Glomerular visceral epithelial cell (primary cell): ENCODE measurements around the gene STAMBPL1.

Experiments used
- DNase-seq: peaks from one replicate; pipeline ENCODE4 v3.0.0-alpha.2; 2016; ENCODE audit errors: extremely low spot score

STAMBPL1 gene

DNA sequence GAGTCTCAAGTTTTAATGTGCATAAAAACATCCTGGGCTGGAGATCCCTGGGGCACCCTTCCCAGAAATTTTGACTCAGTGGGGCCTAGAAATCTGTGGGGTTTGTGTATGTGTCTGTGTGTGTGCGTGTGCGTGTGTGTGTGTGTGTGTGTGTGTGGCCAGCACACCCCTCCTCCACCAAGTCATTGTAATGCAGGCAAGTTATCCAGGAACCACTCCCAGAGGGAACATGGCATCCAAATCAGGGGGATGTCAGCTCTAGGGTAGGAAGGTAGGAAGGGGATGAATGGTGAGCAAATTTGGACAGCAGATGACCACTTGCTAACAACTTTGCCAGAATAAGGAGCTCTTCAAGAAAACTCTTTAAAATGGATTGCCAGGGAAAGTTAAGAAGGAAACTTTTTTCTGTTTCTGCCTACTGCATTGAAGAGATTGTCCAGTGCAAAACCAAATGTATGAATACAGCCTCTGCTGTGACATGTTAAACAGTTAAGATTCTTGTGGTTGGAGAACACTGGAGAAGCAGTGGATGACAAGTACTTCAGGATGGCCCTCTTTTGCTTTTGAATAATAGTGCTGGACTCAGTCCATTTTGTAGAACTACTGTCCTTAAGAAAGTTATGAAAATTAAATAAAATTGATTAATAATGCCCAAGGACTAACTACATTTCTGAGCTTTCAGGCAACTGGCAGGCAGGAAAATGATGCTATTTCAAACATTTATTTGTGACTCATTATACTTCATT is 12.3 kb downstream of the STAMBPL1 start:
- DNase-seq: peak; percentile 18

DNA sequence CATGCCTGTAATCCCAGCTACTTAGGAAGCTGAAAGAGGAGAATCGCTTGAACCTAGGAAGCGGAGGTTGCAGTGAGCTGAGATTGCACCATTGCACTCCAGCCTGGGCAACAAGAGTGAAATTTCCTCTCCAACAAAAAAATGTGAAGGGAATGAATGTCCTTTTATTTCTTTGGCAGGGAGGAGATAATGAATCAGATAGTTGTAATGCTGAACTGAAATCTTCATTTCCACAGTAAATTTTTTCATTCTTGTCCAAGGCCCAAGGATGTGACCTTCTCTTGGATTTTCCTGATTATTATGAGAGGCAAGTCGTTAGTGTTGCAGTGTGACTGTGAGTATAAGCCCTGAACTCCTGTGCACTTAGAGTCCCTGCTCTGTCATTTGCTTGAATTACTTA is 13.6 kb downstream of the STAMBPL1 start:
- DNase-seq: no peak

DNA sequence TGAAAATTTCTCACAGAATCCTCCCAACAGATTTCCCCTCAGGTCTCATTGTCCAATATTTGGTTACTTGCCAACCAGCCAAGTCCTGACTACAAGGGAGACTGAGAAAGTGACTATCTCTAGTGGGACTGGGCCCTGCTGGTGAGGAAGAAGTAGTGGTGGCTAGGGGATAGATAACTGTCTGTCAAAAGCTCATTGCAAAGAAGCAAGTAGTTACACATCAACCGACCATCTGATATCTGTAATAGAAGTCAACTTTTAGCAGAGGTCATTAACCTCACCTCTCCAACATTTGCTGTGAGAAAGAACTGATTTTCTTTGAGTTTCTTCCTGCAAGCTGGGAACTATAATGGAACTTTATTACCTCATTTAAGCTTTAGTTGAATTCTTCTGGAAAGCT is 15.2 kb downstream of the STAMBPL1 start:
- no peak for DNase-seq

GRCh38 chr10:88896372-88896993 is 16.4 kb downstream of the STAMBPL1 start:
- no peak for DNase-seq

DNA sequence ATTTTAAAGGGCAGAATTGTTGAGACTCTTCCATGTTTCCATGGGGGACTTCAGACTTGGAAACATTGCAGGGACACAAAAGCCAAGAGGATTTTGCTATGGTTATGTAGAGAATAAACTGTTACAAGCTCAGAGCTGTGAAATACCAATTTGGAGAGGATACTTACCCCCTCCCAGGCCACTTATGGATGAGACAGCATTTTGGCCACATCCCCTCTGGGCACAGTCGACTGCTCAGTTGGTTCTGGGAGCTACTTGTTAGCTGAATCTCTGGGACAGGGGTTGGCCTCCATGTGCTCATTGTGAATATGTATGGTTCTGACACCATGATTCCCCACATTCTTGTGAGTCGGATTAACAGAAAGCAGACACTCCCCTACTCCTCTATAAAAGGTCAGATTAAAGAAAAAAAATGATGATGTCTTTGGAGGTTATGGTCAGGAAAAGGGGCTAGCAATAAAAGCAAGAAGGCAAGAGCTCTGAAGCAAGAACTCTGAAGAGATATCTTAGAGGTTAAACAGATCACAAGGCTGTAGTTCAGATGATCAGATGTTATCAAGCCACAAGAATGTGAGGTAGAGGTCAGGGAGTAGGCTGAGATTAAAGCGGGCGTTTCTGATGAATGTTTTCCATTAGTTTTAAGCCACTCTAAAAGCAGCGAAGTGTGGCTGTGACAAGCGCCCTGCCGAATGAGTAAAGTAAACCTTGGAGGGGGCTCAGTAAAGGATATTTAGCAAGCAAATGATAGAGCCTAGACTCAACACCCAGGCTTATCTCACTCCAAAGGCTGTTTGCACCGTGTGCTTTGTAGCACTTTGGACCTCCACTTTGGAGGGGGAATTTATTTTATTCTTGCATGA is 17.2 kb downstream of the STAMBPL1 start:
- DNase-seq: no peak

DNA sequence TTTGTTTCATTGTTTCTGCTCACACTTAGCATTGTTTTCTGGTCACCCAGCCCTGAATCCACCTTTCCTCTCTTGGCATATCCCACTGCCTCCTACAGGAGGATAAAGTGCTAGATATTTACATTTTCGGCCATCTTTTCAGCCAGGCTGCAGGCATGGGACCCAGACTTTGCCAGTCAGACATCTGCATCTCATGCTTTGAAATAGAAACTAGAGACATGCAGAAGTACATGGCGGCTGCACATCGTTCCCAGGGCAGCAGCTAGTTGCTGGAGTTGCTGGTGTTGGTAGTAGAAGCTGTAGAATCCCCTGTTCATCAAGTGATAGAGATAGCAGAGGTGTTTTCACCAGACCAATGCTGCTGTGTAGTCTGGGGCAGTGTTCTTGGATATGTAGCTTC is 18.7 kb downstream of the STAMBPL1 start:
- DNase-seq: no peak

DNA sequence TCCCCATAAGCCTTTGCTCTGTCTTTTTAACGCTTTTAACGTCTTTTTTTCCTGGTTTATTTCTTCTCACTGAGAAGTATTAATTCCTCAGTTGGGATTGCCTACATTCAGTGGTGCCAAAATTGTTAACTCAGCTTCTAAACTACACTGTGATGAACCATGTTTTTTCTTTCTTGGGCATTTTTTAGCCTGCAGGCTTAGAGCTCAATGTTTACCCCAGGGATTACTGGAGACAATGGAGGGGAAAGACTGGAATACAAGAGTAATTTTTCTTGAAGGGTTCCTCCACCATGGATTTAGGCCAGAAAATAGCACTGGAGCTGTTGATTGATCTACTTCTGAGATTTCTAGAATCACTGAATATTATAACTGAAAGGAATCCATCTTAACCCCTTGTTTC is 19.8 kb downstream of the STAMBPL1 start:
- DNase-seq: no peak

DNA sequence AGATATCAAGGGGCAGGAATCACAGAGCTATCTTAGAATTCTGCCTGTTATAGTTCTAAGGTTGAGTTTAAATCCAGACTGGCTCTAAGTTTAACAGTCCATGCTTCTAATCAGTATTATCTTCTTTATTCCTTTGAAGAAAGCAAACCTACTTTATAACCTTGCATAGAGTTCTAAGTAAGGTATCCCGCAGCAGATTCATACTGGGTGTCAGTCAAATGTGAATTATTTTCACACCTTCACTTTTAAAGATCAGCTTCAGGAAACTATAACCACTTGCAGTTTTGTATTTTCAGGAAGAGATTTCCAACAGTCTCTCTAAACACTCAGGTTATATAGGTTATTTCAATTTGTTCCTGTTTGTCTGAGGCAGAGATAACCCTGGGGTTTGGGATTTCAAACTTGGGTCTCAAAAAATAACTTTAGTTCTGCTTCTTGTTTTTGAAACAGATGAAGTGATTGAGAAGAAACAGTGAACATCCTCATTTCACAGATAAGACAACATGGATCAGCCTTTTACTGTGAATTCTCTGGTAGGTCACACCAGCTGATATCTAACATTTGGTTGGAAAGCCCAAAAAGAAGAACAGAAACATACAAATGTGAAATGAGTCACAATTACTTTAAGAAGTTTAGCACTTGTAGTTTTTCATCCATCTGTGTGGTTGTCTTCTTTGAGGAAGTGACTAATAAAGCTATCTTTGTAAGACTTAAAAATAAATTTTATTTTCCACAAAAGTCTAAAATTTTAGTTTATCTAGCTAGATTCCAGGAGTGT is 21.4 kb downstream of the STAMBPL1 start:
- DNase-seq: no peak

GRCh38 chr10:88901984-88902789 is 22.1 kb downstream of the STAMBPL1 start:
- no peak for DNase-seq

- no peak for DNase-seq
These were observed 23.7 kb downstream of the STAMBPL1 start for GRCh38 chr10:88903715-88904114.

GRCh38 chr10:88906921-88907320 is 26.9 kb downstream of the STAMBPL1 start:
- no peak for DNase-seq

DNA sequence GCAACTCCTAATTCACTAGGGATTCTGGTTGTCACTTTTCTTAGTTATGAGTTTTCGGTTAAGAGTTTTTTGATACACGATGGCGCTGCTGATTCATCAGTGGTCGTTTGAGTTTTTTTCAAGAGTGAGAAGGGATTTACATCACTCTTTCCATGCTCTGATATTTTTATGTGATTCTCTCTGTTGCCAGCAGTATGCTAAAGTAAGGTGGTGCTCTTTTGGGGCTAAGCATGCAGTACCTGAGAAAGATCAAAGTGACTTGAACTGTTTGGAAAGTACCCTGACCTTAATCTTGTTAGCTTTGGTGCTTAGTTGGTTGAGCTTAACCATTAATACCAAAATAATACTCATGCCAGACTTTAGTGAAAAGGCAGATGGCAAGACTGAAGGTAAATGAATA is 28.1 kb downstream of the STAMBPL1 start:
- no peak for DNase-seq

DNA sequence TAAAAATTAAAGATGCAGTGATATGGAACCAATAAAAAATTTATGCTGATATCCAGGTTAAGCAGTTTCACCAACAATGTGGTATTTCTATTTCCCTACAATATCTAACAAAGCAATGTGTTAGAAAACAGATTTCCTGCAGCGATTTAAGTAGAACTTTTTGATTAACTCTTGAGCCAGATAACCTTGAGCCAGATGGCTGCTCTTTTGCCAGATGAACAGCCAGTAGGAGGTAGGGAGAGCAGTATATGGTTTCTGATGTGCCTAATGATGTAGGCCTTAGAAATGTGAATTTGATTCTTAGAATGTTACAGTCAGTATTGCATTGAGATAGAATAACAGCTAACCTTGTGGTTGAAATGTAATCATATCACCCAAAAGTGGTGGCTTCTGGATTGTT is 31.1 kb downstream of the STAMBPL1 start:
- no peak for DNase-seq

DNA sequence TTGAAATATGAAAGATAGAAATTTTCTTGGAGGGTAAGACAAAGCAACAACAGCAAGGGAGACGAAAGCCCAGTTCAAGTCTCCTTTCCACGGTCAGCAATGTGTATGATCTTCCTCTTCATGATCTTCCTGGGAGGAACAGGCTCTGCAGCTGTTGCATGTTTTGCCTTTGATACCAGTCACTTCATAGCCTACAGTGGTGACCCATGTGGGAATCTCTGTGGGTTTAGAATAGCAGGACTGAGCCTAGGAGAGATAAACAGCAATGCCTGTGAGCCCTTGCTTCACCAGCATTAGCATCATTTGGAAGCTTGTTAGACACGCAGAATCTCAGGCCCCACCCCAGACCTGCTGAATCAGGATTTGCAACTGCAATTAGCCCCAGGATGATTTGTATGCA is 31.8 kb downstream of the STAMBPL1 start:
- DNase-seq: no peak

DNA sequence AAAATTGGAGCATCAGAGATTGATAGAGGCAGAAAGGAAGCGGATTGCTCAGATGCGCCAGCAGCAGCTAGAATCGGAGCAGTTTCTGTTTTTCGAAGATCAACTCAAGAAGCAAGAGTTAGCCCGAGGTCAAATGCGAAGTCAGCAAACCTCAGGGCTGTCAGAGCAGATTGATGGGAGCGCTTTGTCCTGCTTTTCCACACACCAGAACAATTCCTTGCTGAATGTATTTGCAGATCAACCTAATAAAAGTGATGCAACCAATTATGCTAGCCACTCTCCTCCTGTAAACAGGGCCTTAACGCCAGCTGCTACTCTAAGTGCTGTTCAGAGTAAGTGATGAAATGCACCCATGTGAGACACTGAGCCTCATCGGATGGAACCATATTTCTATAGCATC is 33.1 kb downstream of the STAMBPL1 start:
- DNase-seq: no peak

GRCh38 chr10:88913788-88914187 is 33.7 kb downstream of the STAMBPL1 start:
- DNase-seq: no peak

DNA sequence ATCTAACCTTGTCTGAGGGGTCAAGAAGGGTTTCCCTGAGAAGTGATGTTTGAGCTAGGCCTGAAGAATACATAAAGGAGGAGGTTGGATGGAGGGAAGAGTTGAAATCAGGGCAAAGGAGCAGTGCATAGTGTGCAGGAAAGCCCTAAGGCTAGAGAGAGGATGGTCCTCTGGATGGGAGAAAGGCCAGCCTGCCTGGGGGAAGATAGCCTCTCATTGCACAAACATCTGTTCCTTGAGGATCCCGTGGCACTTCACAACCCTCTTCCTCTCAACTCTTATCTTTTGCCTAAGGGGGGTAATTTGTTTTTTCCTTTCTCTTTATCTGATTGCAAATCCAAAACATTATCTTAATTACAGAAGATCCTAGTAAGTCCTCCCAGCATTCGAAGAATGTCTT is 35.7 kb downstream of the STAMBPL1 start:
- no peak for DNase-seq

DNA sequence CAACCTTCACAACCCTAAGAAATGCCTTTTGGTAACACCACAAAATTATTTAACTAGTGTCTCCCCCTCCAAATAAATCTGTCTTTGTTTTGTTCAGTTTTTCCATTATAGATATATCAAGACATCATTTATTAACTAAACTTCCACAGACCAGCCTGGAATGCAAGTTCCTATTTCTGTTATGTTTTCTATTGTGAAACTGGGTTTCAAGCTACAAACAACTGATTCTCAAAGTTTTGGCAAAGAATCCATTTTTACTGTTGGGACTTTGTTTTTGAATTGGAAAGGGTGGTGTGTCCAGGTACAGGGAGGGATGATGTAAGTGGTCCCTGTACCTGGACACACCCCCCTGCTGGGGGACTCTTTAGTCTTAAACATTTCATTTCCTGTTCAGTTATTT is 36.2 kb downstream of the STAMBPL1 start:
- no peak for DNase-seq

DNA sequence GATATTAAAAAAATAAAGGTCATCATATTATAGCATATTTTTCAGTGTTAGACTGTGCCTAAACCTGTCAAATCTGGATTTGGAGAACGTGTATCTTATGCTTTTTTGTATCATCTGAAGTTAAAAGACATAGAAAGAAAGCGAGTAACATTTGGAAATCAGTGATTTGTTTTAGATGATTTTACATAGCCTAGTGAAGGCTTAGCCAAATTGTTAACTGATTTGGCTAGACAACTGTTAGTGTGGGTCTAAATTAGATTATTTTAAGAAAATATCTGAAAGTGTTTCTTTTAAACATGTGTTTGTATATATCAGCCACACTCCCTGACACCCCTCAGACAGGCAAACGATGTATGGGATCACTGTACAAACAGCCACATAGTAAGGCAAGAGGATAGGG is 36.9 kb downstream of the STAMBPL1 start:
- DNase-seq: no peak

DNA sequence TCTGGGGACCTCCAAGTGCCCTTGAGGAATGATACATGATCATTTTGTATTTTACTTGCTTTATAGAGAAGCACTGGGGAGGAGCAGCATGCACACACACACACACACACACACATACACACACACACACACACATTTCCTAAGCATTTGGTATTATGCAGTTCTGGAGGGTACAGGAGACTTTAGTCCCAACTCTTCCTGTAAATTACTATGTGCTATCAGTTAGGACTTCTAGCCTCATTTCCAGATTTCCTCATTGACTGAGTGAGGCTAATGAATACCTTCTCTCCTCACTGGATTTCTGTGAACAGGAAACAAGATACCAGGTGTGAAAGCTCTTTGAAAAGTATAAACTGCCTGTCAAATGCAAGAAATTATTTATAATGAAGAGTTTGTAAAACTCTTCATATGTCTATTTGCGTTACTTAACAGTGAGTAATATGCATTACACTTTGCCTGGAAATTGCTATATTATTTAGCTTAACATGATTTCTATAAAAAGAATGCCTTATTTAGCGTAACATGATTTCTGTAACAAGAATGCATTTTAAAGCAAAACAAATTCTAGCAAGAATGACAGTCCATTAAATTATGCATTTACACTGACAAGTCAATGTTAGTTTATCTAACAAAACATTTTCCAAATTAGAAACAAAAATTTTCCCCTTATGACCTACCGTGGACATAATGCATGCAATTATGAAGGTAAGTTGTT is 38.3 kb downstream of the STAMBPL1 start:
- no peak for DNase-seq

GRCh38 chr10:88919041-88919440 is 39.0 kb downstream of the STAMBPL1 start:
- no peak for DNase-seq
